OCI-LY7 (cell line): Measurements from ENCODE around the gene HARBI1.

Source experiments
- EZH2phosphoT487 ChIP-seq: fragments of 200-600 bp; sonication (generic); IDR thresholded peaks from 2 replicates; pipeline ENCODE4 v1.6.1; 2018; ENCODE audit warnings: low read depth, borderline replicate concordance, mild to moderate bottlenecking, mixed run types, antibody characterized with exemption, low read length, moderate library complexity, mixed read lengths
- TF ChIP-seq, protein P1 (sequence below): fragments of 200-600 bp; sonication (generic); conservative IDR thresholded peaks from 2 replicates; pipeline ENCODE4 v1.5.1; 2014; ENCODE audit warnings: mild to moderate bottlenecking, antibody characterized with exemption, low read length, moderate library complexity, mixed read lengths

DNA sequence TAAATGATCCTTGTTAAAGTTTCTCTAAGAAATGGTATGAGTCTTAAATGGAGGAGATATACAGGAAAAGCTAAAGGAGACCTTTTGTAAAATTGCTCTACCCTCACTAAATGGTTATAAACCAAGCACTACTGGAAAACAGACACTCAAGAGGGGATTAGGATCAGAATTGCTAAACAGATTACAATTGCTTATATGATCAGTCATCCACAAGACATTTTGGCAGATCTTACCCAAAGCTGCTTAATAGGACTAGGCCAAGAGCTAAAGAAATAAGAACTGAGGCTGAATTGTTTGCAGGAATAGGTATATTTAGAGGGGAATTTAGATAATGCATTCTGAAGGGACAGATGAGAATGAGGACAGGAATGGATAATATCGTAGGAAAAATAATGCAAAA lies 9.5 kb downstream of the HARBI1 start:
- TF ChIP-seq, protein P1, sequence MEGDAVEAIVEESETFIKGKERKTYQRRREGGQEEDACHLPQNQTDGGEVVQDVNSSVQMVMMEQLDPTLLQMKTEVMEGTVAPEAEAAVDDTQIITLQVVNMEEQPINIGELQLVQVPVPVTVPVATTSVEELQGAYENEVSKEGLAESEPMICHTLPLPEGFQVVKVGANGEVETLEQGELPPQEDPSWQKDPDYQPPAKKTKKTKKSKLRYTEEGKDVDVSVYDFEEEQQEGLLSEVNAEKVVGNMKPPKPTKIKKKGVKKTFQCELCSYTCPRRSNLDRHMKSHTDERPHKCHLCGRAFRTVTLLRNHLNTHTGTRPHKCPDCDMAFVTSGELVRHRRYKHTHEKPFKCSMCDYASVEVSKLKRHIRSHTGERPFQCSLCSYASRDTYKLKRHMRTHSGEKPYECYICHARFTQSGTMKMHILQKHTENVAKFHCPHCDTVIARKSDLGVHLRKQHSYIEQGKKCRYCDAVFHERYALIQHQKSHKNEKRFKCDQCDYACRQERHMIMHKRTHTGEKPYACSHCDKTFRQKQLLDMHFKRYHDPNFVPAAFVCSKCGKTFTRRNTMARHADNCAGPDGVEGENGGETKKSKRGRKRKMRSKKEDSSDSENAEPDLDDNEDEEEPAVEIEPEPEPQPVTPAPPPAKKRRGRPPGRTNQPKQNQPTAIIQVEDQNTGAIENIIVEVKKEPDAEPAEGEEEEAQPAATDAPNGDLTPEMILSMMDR, result no peak
- TF ChIP-seq EZH2phosphoT487, result no peak
